ENCODE data around the gene ZNF429. TPM values are rescaled to one million over a fixed set of nuclear protein-coding genes. Genes with fewer than 3 reads are reported as not detected.
A peak's percentile ranks its signal among the peaks of the same experiment; 100 is the strongest.

The ZNF429 gene
- polyA plus RNA-seq, 1 experiment, result 3.3 TPM

- H3K36me3 ChIP-seq (ENCODE audit: control insufficient read depth, insufficient read depth, low read length), result no peaks in the 10 kb centered on the region
- DNase-seq (ENCODE audit: low read depth), result peak; percentile 68
- CTCF ChIA-PET, result no interaction called here
- POLR2A ChIA-PET, result no interaction called here
- peak overlapping the region; percentile 51 for H3K4me3 ChIP-seq (ENCODE audit: low read depth, low read length)
- no peaks in the 10 kb centered on the region for H3K27me3 ChIP-seq (ENCODE audit: control insufficient read depth, insufficient read depth, low read length)
- no peak for TF ChIP-seq CTCF (IDR thresholded peaks at IDR 0.05; ENCODE audit: insufficient read depth, low read depth, low read length)
These were observed 63.6 kb downstream of the ZNF429 start for GRCh38 chr19:21568816-21569493.

- TF ChIP-seq CTCF (IDR thresholded peaks at IDR 0.05; ENCODE audit: insufficient read depth, low read depth, low read length), result no peak
- Histone ChIP-seq H3K36me3 (ENCODE audit: control insufficient read depth, insufficient read depth, low read length) (no peaks in the 10 kb centered on the region), H3K27me3 (ENCODE audit: control insufficient read depth, insufficient read depth, low read length) (no peaks in the 10 kb centered on the region), H3K4me3 (ENCODE audit: low read depth, low read length) (peak overlapping the region; percentile 15)
- DNase-seq (ENCODE audit: low read depth), result no peak
- ChIA-PET CTCF (no interaction called here), POLR2A (no interaction called here)
These were observed 64.1 kb downstream of the ZNF429 start for GRCh38 chr19:21569494-21569865.

GRCh38 chr19:21571316-21571715, 65.9 kb downstream of the ZNF429 start:
- H3K4me3 ChIP-seq (ENCODE audit: low read depth, low read length), result no peak overlapping the region
- no peaks in the 10 kb centered on the region for H3K27me3 ChIP-seq (ENCODE audit: control insufficient read depth, insufficient read depth, low read length)
- CTCF ChIA-PET, result no interaction called here
- no peak for TF ChIP-seq CTCF (IDR thresholded peaks at IDR 0.05; ENCODE audit: insufficient read depth, low read depth, low read length)
- no peaks in the 10 kb centered on the region for H3K36me3 ChIP-seq (ENCODE audit: control insufficient read depth, insufficient read depth, low read length)
- POLR2A ChIA-PET, result no interaction called here
- no peak for DNase-seq (ENCODE audit: low read depth)

GRCh38 chr19:21574607-21575006, 69.2 kb downstream of the ZNF429 start:
- DNase-seq (ENCODE audit: low read depth), result no peak
- ChIA-PET CTCF (interaction anchor here (0.9 kb wide), 1 partner anchor 10 kb away, joined by 3 read pairs; no protein-coding TSS in a partner anchor), POLR2A (no interaction called here)
- no peaks in the 10 kb centered on the region for H3K27me3 ChIP-seq (ENCODE audit: control insufficient read depth, insufficient read depth, low read length)
- no peak overlapping the region for H3K4me3 ChIP-seq (ENCODE audit: low read depth, low read length)
- H3K36me3 ChIP-seq (ENCODE audit: control insufficient read depth, insufficient read depth, low read length), result no peaks in the 10 kb centered on the region
- TF ChIP-seq CTCF (IDR thresholded peaks at IDR 0.05; ENCODE audit: insufficient read depth, low read depth, low read length), result no peak

- Histone ChIP-seq H3K36me3 (ENCODE audit: control insufficient read depth, insufficient read depth, low read length) (no peaks in the 10 kb centered on the region), H3K27me3 (ENCODE audit: control insufficient read depth, insufficient read depth, low read length) (no peaks in the 10 kb centered on the region), H3K4me3 (ENCODE audit: low read depth, low read length) (no peak overlapping the region)
- no peak for DNase-seq (ENCODE audit: low read depth)
- TF ChIP-seq CTCF (IDR thresholded peaks at IDR 0.05; ENCODE audit: insufficient read depth, low read depth, low read length), result no peak
- ChIA-PET CTCF (interaction anchor here (0.5 to 0.6 kb wide), 2 partner anchors 9 to 11 kb away, joined by 3 read pairs; no protein-coding TSS in a partner anchor), POLR2A (no interaction called here)
These were observed 71.1 kb downstream of the ZNF429 start for GRCh38 chr19:21576481-21576880.
